ENCODE data around the gene IDE.
A peak's percentile ranks its signal among the peaks of the same experiment; 100 is the strongest.

- peak in 4 of 6 experiments; percentile 25 to 43 (median 34) for TF ChIP-seq CTCF (IDR thresholded peaks at IDR 0.05)
- no peak for TF ChIP-seq POLR2A (IDR thresholded peaks at IDR 0.05)
Measured at GRCh38 chr10:92419740-92420545, 153.9 kb downstream of the IDE start.
